IMR-90 (cell line): Measurements from ENCODE around the gene APOH. TPM values are rescaled to one million over a fixed set of nuclear protein-coding genes. Genes with fewer than 3 reads are reported as not detected.

ENCODE experiments used
- ATAC-seq: fragments of 200-7000 bp; cut with Tn5 transposase; 2 replicates; pipeline ENCODE4 v1.9.1; 2020; ENCODE audit warnings: low read depth, mild to moderate bottlenecking, moderate library complexity
- BruUV-seq: library from RNA; stranded (reverse); fragments of 400-500 nt; replicated peaks from 2 replicates; lab custom pipeline; 2021; lab: Mats Ljungman, UMichigan
- CTCF ChIA-PET: fragments of 300-600 bp; formaldehyde crosslinking; extraction: SDS; loops from one replicate; lab custom pipeline; 2021; ENCODE audit warnings: antibody characterized with exemption; lab: Yijun Ruan, JAX
- POLR2A ChIA-PET: fragments of 300-600 bp; sonication (Branson Sonifier 250); formaldehyde crosslinking; loops from one replicate; lab custom pipeline; 2022; ENCODE audit warnings: antibody characterized with exemption; ENCODE audit not compliant: unreplicated experiment; lab: Charles Lee
- DNase-seq: peaks from one replicate; pipeline ENCODE4 v3.0.0; 2013
- H2AFZ ChIP-seq: replicated peaks from 2 replicates; pipeline ENCODE3; 2013; ENCODE audit warnings: low read length, mild to moderate bottlenecking; ENCODE audit not compliant: poor library complexity
- H2AK5ac ChIP-seq: 2 replicates; pipeline ENCODE4 v1.6.1; 2013; ENCODE audit warnings: low read depth, low read length, inconsistent platforms
- H2AK9ac ChIP-seq: replicated peaks from 2 replicates; pipeline ENCODE3; 2013; ENCODE audit warnings: mild to moderate bottlenecking, low read depth, low read length, moderate library complexity; ENCODE audit not compliant: poor library complexity
- H2BK120ac ChIP-seq: 2 replicates; pipeline ENCODE4 v1.6.1; 2013; ENCODE audit warnings: low read depth, low read length, inconsistent platforms
- H2BK15ac ChIP-seq: 3 replicates; pipeline ENCODE4 v1.6.1; 2013; ENCODE audit warnings: low read depth, low read length, inconsistent platforms
- H2BK20ac ChIP-seq: 2 replicates; pipeline ENCODE4 v1.6.1; 2013; ENCODE audit warnings: low read depth, mild to moderate bottlenecking, inconsistent platforms, low read length, moderate library complexity
- H2BK5ac ChIP-seq: 2 replicates; pipeline ENCODE4 v1.6.1; 2013; ENCODE audit warnings: mild to moderate bottlenecking, low read depth, low read length, inconsistent platforms; ENCODE audit not compliant: poor library complexity, severe bottlenecking
- H3K14ac ChIP-seq: replicated peaks from 2 replicates; pipeline ENCODE4 v1.6.1; 2013; ENCODE audit warnings: low read depth, low read length, inconsistent platforms
- H3K18ac ChIP-seq: 2 replicates; pipeline ENCODE4 v1.6.1; 2013; ENCODE audit warnings: low read depth, low read length, control low read depth
- H3K23ac ChIP-seq: 2 replicates; pipeline ENCODE4 v1.6.1; 2013; ENCODE audit warnings: low read depth, low read length, inconsistent platforms
- H3K27ac ChIP-seq: 2 replicates; pipeline ENCODE4 v1.5.1; 2013; ENCODE audit warnings: mild to moderate bottlenecking, control low read depth, low read length; ENCODE audit not compliant: insufficient read depth
- H3K27me3 ChIP-seq: 2 replicates; pipeline ENCODE4 v1.6.1; 2013; ENCODE audit warnings: low read length; ENCODE audit not compliant: control insufficient read depth, insufficient read depth
- H3K36me3 ChIP-seq: 2 replicates; pipeline ENCODE4 v1.6.1; 2013; ENCODE audit warnings: low read length, mixed read lengths; ENCODE audit not compliant: control insufficient read depth, insufficient read depth
- H3K4ac ChIP-seq: 2 replicates; pipeline ENCODE4 v1.6.1; 2013; ENCODE audit warnings: low read depth, low read length, inconsistent platforms
- H3K4me1 ChIP-seq: 2 replicates; pipeline ENCODE4 v1.6.1; 2013; ENCODE audit warnings: low read length, mixed read lengths; ENCODE audit not compliant: control insufficient read depth, insufficient read depth
- H3K4me2 ChIP-seq: 2 replicates; pipeline ENCODE4 v1.6.1; 2013; ENCODE audit warnings: low read depth, mild to moderate bottlenecking, control low read depth, low read length, moderate library complexity
- H3K4me3 ChIP-seq: 2 replicates; pipeline ENCODE4 v1.5.1; 2013; ENCODE audit warnings: low read depth, mild to moderate bottlenecking, control low read depth, low read length, moderate library complexity; ENCODE audit not compliant: insufficient read depth
- H3K56ac ChIP-seq: 2 replicates; pipeline ENCODE4 v1.6.1; 2013; ENCODE audit warnings: low read length, inconsistent platforms; ENCODE audit not compliant: insufficient read depth; ENCODE audit errors: extremely low read depth
- H3K79me1 ChIP-seq, 2 experiments: 2 replicates each; pipeline ENCODE4 v1.6.1; 2013; ENCODE audit warnings: low read length in 2 of 2, inconsistent platforms in 1 of 2, low read depth in 1 of 2
- H3K9ac ChIP-seq: 2 replicates; pipeline ENCODE4 v1.6.1; 2013; ENCODE audit warnings: low read depth, low read length, control low read depth
- H3K9me1 ChIP-seq: 2 replicates; pipeline ENCODE4 v1.6.1; 2013; ENCODE audit warnings: low read length, inconsistent platforms; ENCODE audit not compliant: insufficient read depth
- H3K9me3 ChIP-seq: 2 replicates; pipeline ENCODE4 v1.6.1; 2013; ENCODE audit warnings: low read length; ENCODE audit not compliant: control insufficient read depth, insufficient read depth
- H4K20me1 ChIP-seq: 2 replicates; pipeline ENCODE4 v1.6.1; 2013; ENCODE audit warnings: low read length, inconsistent platforms; ENCODE audit not compliant: insufficient read depth
- H4K5ac ChIP-seq: 2 replicates; pipeline ENCODE4 v1.6.1; 2013; ENCODE audit warnings: mild to moderate bottlenecking, low read depth, low read length, control low read depth
- H4K8ac ChIP-seq, 2 experiments: 2 replicates each; pipeline ENCODE4 v1.6.1; 2013; ENCODE audit warnings: low read depth in 2 of 2, low read length in 2 of 2, control low read depth in 1 of 2, inconsistent platforms in 1 of 2
- H4K91ac ChIP-seq: 2 replicates; pipeline ENCODE4 v1.6.1; 2013; ENCODE audit warnings: low read depth, low read length, inconsistent platforms; ENCODE audit not compliant: insufficient read depth
- BHLHE40 ChIP-seq: fragments of 150-350 bp; IDR thresholded peaks from 2 replicates; pipeline ENCODE4 v1.6.1; 2016; ENCODE audit warnings: mild to moderate bottlenecking, low read depth, low read length
- CEBPB ChIP-seq: IDR thresholded peaks from 2 replicates; pipeline ENCODE4 v1.6.1; 2012; ENCODE audit warnings: low read depth, low read length, improper control_type of control experiment
- CHD1 ChIP-seq: IDR thresholded peaks from 2 replicates; pipeline ENCODE4 v1.6.1; 2012; ENCODE audit warnings: low read depth, low read length, improper control_type of control experiment
- FOS ChIP-seq: fragments of 150-350 bp; IDR thresholded peaks from 2 replicates; pipeline ENCODE4 v1.6.1; 2016; ENCODE audit warnings: low read depth, low read length
- MAFK ChIP-seq: IDR thresholded peaks from 2 replicates; pipeline ENCODE4 v1.6.1; 2012; ENCODE audit warnings: low read depth, low read length, improper control_type of control experiment
- MAZ ChIP-seq: IDR thresholded peaks from 2 replicates; pipeline ENCODE4 v1.6.1; 2012; ENCODE audit warnings: low read depth, mild to moderate bottlenecking, low read length, improper control_type of control experiment, moderate library complexity, borderline replicate concordance
- MXI1 ChIP-seq: IDR thresholded peaks from 2 replicates; pipeline ENCODE4 v1.6.1; 2012; ENCODE audit warnings: low read depth, mild to moderate bottlenecking, low read length, moderate library complexity, borderline replicate concordance
- NFE2L2 ChIP-seq: fragments of 150-350 bp; IDR thresholded peaks from 2 replicates; pipeline ENCODE4 v1.6.1; 2016; ENCODE audit warnings: low read depth, mild to moderate bottlenecking, low read length
- POLR2A ChIP-seq: IDR thresholded peaks from 2 replicates; pipeline ENCODE4 v1.6.1; 2012; ENCODE audit warnings: mild to moderate bottlenecking, low read depth, low read length
- RAD21 ChIP-seq: IDR thresholded peaks from 2 replicates; pipeline ENCODE4 v1.6.1; 2012; ENCODE audit warnings: low read length, improper control_type of control experiment
- RCOR1 ChIP-seq: IDR thresholded peaks from 2 replicates; pipeline ENCODE4 v1.6.1; 2012; ENCODE audit warnings: mild to moderate bottlenecking, low read length, improper control_type of control experiment; ENCODE audit not compliant: insufficient replicate concordance
- RFX5 ChIP-seq: IDR thresholded peaks from 2 replicates; pipeline ENCODE4 v1.8.0; 2012; ENCODE audit warnings: low read depth, mild to moderate bottlenecking, low read length, moderate library complexity
- SMC3 ChIP-seq: fragments of 150-350 bp; IDR thresholded peaks from 2 replicates; pipeline ENCODE4 v1.6.1; 2016; ENCODE audit warnings: low read depth, mild to moderate bottlenecking, antibody characterized with exemption, low read length, moderate library complexity
- WGBS, 2 experiments: methylation state at CpG; one replicate each; pipeline versions ENCODE4 v1.1.5 to v1.1.7; 2013; ENCODE audit warnings: missing lambda C conversion rate in 2 of 2; ENCODE audit not compliant: insufficient read length in 1 of 2; ENCODE audit errors: extremely low coverage in 2 of 2; 5-methylcytosine and 5-hydroxymethylcytosine counted together
- dilution Hi-C: fragments of 300-500 bp; cut with HindIII; formaldehyde crosslinking; loops from one replicate; pipeline ENCODE4 v1.14.3; 2018; ENCODE audit warnings: low sequenced_read_pairs; ENCODE audit not compliant: unreplicated experiment
- in situ Hi-C: fragments of 300-500 bp; cut with MboI; formaldehyde crosslinking; loops from 3 replicates; pipeline ENCODE4 v1.14.3; 2019; ENCODE audit warnings: low sequenced_read_pairs, inconsistent platforms, mixed read lengths
- intact Hi-C: fragments of 100-400 bp; cut with micrococcal nuclease; formaldehyde crosslinking; loops from 2 replicates; pipeline ENCODE4 v1.10.0; 2022
- polyA plus RNA-seq, 3 experiments: library from polyadenylated mRNA; depleted of rRNA; stranded (reverse); fragments of >200 nt; gene quantifications; 2 replicates each; pipeline ENCODE4 v1.2.3, GENCODE V29; 2012; ENCODE audit warnings: low replicate concordance in 1 of 3
- total RNA-seq: library from RNA; depleted of rRNA; stranded (reverse); fragments of >200 nt; gene quantifications from 2 replicates; pipeline ENCODE4 v1.2.3, GENCODE V29; 2012
- TF ChIP-seq, protein P1 (sequence below): conservative IDR thresholded peaks from 2 replicates; pipeline ENCODE4 v1.5.1; 2012; ENCODE audit warnings: mild to moderate bottlenecking, low read depth, low read length, improper control_type of control experiment
- TF ChIP-seq, protein P2 (sequence below): fragments of 150-350 bp; IDR thresholded peaks from 2 replicates; pipeline ENCODE4 v1.6.1; 2016; ENCODE audit warnings: low read depth, mild to moderate bottlenecking, low read length, moderate library complexity, borderline replicate concordance
- TF ChIP-seq, protein P3 (sequence below): fragments of 150-350 bp; IDR thresholded peaks from 2 replicates; pipeline ENCODE4 v1.6.1; 2017; ENCODE audit warnings: mild to moderate bottlenecking, antibody characterized with exemption, low read length, low read depth

APOH gene
- total and polyA plus RNA-seq, 2 of the 4 experiments (the other 2 are of a cell fraction): not detected

DNA sequence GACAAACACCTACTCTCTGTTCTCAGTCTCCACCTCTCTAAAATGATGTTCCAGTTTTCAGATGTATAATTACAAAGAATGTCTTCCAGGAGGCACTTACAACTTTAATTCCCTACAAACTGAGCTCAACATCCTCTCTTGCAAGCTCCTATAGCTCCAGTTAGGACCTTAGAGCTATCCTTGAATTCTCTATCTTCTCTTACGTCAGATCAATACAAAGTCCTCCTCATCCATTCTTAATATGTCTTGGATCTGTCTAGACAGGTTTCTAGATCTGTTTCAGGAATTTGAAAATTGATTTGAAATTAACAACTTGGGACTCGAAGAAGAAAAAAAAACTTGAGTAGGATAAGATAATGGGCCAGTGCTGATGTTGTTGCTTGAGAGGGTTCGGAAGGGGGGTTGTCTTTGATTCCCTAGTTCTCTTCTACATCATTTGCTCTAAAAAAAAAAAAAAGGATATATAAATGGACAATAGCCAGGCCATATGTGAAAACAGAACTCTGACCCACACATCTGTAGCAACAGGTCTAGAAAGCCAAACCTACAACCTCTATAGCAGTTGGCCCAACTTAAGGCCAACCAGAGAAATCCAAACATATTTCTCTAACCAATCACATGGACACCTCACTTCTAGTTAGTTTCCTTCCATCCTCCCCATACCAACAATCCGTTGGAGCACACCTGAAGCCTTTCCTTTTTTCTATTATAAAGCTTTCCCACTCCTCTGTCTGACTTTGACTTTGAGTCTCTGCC, 746 bp upstream of the APOH start:
- no peaks in the 10 kb centered on the region for H4K20me1 ChIP-seq
- intact Hi-C loops: no loop called here
- ChIA-PET CTCF (no interaction called here), POLR2A (no interaction called here)
- H3K9ac ChIP-seq: no peak overlapping the region
- no peak overlapping the region for H3K4me3 ChIP-seq
- no TSS peak for BruUV-seq
- no peak overlapping the region for H3K4ac ChIP-seq
- DNase-seq (no peak), ATAC-seq (no peak)
- H3K9me3 ChIP-seq: no peaks in the 10 kb centered on the region
- H4K8ac ChIP-seq: no peak overlapping the region
- no peak overlapping the region for H3K27ac ChIP-seq
- no peak overlapping the region for H3K14ac ChIP-seq
- H2BK120ac ChIP-seq: no peak overlapping the region
- no peak overlapping the region for H3K4me2 ChIP-seq
- no peak overlapping the region for H2BK20ac ChIP-seq
- no peak overlapping the region for H2BK15ac ChIP-seq
- peaks cover 2% of the 10 kb centered on the region; the same call in 1 of the 2 replicates for H3K27me3 ChIP-seq
- no peak overlapping the region for H2AFZ ChIP-seq
- in situ Hi-C loops: no loop called here
- dilution Hi-C loops: no loop called here
- no peaks in the 10 kb centered on the region for H3K4me1 ChIP-seq
- no peaks in the 10 kb centered on the region for H3K9me1 ChIP-seq
- H2AK5ac ChIP-seq: no peak overlapping the region
- no peak overlapping the region for H4K5ac ChIP-seq
- H2BK5ac ChIP-seq: no peak overlapping the region
- no peaks in the 10 kb centered on the region for H3K36me3 ChIP-seq
- no peaks in the 10 kb centered on the region for H3K79me1 ChIP-seq
- H3K56ac ChIP-seq: no peak overlapping the region
- H4K91ac ChIP-seq: no peak overlapping the region
- H2AK9ac ChIP-seq: no peak overlapping the region
- H3K18ac ChIP-seq: no peak overlapping the region
- no peak overlapping the region for H3K23ac ChIP-seq
- no CpG with 5 or more reads among the region's 4 CpGs for WGBS, 2 experiments
- TF ChIP-seq CEBPB (no peak), FOS (no peak), RFX5 (no peak), BHLHE40 (no peak), CHD1 (no peak), RAD21 (no peak), MXI1 (no peak), POLR2A (no peak), MAZ (no peak), NFE2L2 (no peak), MAFK (no peak), RCOR1 (no peak), SMC3 (no peak)
- TF ChIP-seq, protein P1, sequence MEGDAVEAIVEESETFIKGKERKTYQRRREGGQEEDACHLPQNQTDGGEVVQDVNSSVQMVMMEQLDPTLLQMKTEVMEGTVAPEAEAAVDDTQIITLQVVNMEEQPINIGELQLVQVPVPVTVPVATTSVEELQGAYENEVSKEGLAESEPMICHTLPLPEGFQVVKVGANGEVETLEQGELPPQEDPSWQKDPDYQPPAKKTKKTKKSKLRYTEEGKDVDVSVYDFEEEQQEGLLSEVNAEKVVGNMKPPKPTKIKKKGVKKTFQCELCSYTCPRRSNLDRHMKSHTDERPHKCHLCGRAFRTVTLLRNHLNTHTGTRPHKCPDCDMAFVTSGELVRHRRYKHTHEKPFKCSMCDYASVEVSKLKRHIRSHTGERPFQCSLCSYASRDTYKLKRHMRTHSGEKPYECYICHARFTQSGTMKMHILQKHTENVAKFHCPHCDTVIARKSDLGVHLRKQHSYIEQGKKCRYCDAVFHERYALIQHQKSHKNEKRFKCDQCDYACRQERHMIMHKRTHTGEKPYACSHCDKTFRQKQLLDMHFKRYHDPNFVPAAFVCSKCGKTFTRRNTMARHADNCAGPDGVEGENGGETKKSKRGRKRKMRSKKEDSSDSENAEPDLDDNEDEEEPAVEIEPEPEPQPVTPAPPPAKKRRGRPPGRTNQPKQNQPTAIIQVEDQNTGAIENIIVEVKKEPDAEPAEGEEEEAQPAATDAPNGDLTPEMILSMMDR: no peak
- TF ChIP-seq, protein P2, sequence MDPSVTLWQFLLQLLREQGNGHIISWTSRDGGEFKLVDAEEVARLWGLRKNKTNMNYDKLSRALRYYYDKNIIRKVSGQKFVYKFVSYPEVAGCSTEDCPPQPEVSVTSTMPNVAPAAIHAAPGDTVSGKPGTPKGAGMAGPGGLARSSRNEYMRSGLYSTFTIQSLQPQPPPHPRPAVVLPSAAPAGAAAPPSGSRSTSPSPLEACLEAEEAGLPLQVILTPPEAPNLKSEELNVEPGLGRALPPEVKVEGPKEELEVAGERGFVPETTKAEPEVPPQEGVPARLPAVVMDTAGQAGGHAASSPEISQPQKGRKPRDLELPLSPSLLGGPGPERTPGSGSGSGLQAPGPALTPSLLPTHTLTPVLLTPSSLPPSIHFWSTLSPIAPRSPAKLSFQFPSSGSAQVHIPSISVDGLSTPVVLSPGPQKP: no peak
- TF ChIP-seq, protein P3, sequence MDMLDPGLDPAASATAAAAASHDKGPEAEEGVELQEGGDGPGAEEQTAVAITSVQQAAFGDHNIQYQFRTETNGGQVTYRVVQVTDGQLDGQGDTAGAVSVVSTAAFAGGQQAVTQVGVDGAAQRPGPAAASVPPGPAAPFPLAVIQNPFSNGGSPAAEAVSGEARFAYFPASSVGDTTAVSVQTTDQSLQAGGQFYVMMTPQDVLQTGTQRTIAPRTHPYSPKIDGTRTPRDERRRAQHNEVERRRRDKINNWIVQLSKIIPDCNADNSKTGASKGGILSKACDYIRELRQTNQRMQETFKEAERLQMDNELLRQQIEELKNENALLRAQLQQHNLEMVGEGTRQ: no peak
